GM18505 (cell line): ENCODE measurements around the gene CCDC197.

Experiments
- ATAC-seq: cut with Tn5 transposase; IDR thresholded peaks from one replicate; pipeline ENCODE4 v1.9.1; 2021; ENCODE audit not compliant: unreplicated experiment
- POLR2A ChIP-seq: IDR thresholded peaks from 4 replicates; pipeline ENCODE4 v1.6.1; 2011; ENCODE audit warnings: borderline replicate concordance; ENCODE audit not compliant: insufficient read depth, insufficient read length; ENCODE audit errors: extremely low read depth

The CCDC197 gene

DNA sequence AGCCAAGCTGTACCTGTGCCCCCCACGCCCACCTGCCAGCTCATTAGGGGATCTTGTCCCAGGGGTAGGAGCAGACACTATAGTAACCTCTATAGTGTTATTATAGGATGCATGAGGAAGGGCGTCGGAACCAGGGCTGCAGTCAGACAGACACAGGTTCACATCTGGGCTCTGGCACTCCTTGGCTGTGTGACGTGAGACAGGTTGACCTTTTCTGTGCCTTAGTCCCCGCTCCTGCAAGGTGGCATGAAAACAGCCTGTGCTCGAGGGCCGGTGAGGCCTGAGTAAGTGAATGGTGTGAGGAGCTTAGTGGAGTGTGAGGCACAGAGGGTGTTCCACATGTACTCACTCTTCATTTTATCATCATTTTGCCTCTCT, 39.8 kb upstream of the CCDC197 start:
- no peak for ATAC-seq

GRCh38 chr14:93957751-93958566, 39.1 kb upstream of the CCDC197 start:
- peak; percentile 24 for TF ChIP-seq POLR2A
- ATAC-seq: no peak

More for the DNA sequence above, 39.8 kb upstream of the CCDC197 start:
- no peak for TF ChIP-seq POLR2A

DNA sequence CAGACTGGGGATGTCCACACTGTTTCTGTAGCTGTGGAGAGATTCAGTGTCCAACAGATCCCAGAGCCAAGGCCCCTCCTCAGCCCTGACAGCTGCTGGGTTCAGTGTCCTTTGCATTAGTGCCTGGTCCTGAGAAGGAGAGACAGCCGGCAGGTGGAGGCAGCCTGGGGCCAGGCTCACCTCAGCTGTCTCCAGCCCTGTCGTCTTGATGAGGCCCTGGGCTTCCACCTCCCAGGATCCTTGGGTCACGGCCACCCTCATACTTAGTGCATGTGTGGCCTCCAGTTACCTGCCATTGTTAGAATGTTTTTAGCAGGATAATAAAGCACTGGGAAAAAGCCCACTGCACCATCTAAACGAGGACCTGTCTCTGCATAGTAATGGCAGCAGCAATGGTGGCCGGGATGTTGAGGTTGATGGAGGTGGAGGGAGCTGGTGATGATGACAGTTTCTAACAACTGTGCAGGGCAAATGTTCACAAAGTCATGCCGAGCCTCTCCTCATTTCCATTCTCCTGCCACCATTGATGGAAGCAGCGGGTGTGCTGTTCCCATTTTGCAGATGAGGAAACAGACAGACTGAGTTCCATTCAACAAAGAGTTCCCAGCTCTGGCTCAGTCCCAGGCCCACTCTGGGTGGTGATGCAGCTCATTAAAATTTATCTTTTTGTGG, 38.4 kb upstream of the CCDC197 start:
- TF ChIP-seq POLR2A: no peak
- ATAC-seq: no peak

DNA sequence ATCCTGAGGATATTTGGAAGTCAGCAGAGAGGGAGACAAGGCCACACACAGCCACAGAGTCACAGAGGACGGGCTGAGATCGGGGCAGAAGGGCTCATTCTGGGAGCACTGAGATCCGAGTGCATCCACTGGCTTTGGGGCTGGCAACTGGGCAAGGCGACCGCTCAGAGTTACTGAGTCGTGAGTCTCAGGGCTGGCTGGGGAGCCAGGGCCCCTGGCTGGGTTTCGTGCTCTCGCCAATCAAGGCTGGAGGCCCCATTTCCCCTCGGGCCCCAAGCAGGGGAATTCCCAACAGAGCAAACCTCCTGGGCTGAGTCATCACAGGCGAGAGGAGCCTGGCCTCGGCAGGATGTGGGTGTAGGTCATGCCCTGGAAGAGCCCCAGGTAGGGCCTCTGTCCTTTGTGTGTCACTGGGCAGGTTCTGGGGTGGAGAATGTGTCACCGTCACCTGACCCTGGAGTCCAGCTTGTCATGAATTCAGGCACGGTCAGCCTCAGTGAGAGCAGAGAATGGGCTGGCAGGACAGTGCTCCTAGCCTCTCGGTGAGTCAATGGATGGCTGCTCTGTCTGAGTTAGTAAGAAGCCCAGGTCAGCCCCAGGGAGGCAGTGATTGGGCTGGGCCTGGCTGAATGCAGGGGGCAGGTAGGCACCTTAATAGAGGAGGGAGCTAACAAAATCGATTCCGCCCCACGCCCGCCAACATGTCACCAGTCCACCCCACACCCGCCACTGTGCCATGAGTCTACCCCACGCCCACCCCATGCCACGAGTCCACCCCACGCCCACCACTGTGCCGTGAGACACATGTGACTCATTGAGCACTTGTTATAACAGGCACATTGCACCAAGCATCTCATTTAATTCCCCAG, 37.6 kb upstream of the CCDC197 start:
- peak; percentile 69 for ATAC-seq
- TF ChIP-seq POLR2A: peak; percentile 86

- no peak for ATAC-seq
Observed at GRCh38 chr14:93960108-93960475, 37.0 kb upstream of the CCDC197 start.

GRCh38 chr14:93960774-93961438, 36.2 kb upstream of the CCDC197 start:
- ATAC-seq: no peak
- TF ChIP-seq POLR2A: no peak

More at GRCh38 chr14:93960108-93960475, 37.0 kb upstream of the CCDC197 start:
- TF ChIP-seq POLR2A: no peak

GRCh38 chr14:93961620-93962019, 35.5 kb upstream of the CCDC197 start:
- TF ChIP-seq POLR2A: peak; percentile 35
- ATAC-seq: no peak

- TF ChIP-seq POLR2A: peak; percentile 58
- ATAC-seq: peak; percentile 37
Observed at GRCh38 chr14:93962701-93963601, 34.1 kb upstream of the CCDC197 start.

- no peak for TF ChIP-seq POLR2A
- no peak for ATAC-seq
Observed at GRCh38 chr14:93963692-93964091, 33.4 kb upstream of the CCDC197 start.

- ATAC-seq: no peak
- TF ChIP-seq POLR2A: no peak
Observed at GRCh38 chr14:93964281-93964680, 32.8 kb upstream of the CCDC197 start.

DNA sequence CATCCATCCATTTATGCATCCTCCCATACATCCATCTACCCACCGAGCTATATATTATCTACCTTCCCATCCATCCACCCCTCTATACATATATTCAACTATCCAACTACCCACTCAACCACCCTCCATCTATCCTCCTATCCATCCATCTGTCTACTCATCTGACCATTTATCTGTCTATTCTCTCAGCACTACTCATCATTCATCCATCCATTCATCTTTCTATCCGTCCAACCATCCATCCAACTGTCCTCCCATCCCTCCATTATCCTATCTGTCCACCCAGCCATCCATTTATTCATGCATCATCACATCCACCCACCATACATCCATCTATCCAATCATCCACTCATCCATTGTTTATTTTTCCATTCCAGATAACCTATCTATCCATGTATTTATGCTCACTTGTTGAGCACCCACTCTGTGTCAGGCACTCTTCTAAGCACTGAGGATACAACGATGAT, 32.2 kb upstream of the CCDC197 start:
- no peak for TF ChIP-seq POLR2A
- no peak for ATAC-seq

GRCh38 chr14:93965287-93965821, 31.7 kb upstream of the CCDC197 start:
- ATAC-seq: no peak
- no peak for TF ChIP-seq POLR2A

- no peak for ATAC-seq
- TF ChIP-seq POLR2A: no peak
Observed at GRCh38 chr14:93965946-93966474, 31.1 kb upstream of the CCDC197 start.
